HepG2 (cell line): ENCODE measurements around the gene CPPED1. TPM values are rescaled to one million over a fixed set of nuclear protein-coding genes. Genes with fewer than 3 reads are reported as not detected.
A peak's percentile ranks its signal among the peaks of the same experiment; 100 is the strongest.

Experiments
- ARHGAP35 ChIP-seq: sonication (generic); formaldehyde crosslinking; IDR thresholded peaks from 2 replicates; pipeline ENCODE4 v1.9.0; 2022; ENCODE audit warnings: mild to moderate bottlenecking, inconsistent platforms, moderate library complexity, missing genetic modification reagents, borderline replicate concordance
- DNMT3B ChIP-seq: conservative IDR thresholded peaks from 2 replicates; pipeline ENCODE4 v1.6.1; 2016; ENCODE audit warnings: missing biosample characterization, control low read depth
- HNF1B ChIP-seq: sonication (generic); formaldehyde crosslinking; IDR thresholded peaks from 2 replicates; pipeline ENCODE4 v1.5.1; 2020; ENCODE audit warnings: mild to moderate bottlenecking, moderate library complexity, missing genetic modification reagents
- NR2F6 ChIP-seq, 2 experiments: IDR thresholded peaks; 2 replicates each; pipeline ENCODE4 v1.6.1; 2016; ENCODE audit warnings: antibody characterized with exemption in 1 of 2, mild to moderate bottlenecking in 1 of 2
- PBX2 ChIP-seq: IDR thresholded peaks from 2 replicates; pipeline ENCODE4 v1.6.1; 2016; ENCODE audit warnings: control low read depth
- PHF20 ChIP-seq: sonication (generic); formaldehyde crosslinking; IDR thresholded peaks from 2 replicates; pipeline ENCODE4 v1.5.0; 2020; ENCODE audit warnings: mild to moderate bottlenecking, missing genetic modification reagents
- RBM39 ChIP-seq: fragments of 200-400 bp; formaldehyde crosslinking; IDR thresholded peaks from one replicate; pipeline ENCODE4 v1.6.1; 2018; ENCODE audit warnings: antibody characterized with exemption, mild to moderate bottlenecking, low read depth, low read length; ENCODE audit not compliant: poor library complexity, severe bottlenecking
- RXRA ChIP-seq: sonication (generic); formaldehyde crosslinking; IDR thresholded peaks from 2 replicates; pipeline ENCODE4 v1.5.1; 2020; ENCODE audit warnings: missing genetic modification reagents
- SNRNP70 ChIP-seq: fragments of 200-400 bp; formaldehyde crosslinking; IDR thresholded peaks from 2 replicates; pipeline ENCODE4 v1.6.1; 2017; ENCODE audit warnings: mild to moderate bottlenecking, low read depth, low read length, moderate library complexity
- SP1 ChIP-seq, 2 experiments: fragments of 450-650 bp in 1 of 2; sonication (generic) in 1 of 2; formaldehyde crosslinking in 1 of 2; IDR thresholded peaks; 2 replicates each; pipeline versions ENCODE4 v1.4.0 to v1.6.1; 2016 to 2020; ENCODE audit warnings: missing genetic modification reagents in 1 of 2
- TRIM22 ChIP-seq: fragments of 450-650 bp; IDR thresholded peaks from 2 replicates; pipeline ENCODE4 v1.6.1; 2017
- ZNF496 ChIP-seq: sonication (generic); formaldehyde crosslinking; IDR thresholded peaks from 2 replicates; pipeline ENCODE4 v1.8.1; 2023; ENCODE audit warnings: mild to moderate bottlenecking, moderate library complexity, missing genetic modification reagents; ENCODE audit not compliant: insufficient replicate concordance
- ZNF512 ChIP-seq: sonication (generic); formaldehyde crosslinking; IDR thresholded peaks from 2 replicates; pipeline ENCODE4 v1.4.0; 2020; ENCODE audit warnings: mild to moderate bottlenecking, missing genetic modification reagents
- ZNF646 ChIP-seq: sonication (generic); formaldehyde crosslinking; IDR thresholded peaks from 2 replicates; pipeline ENCODE4 v1.9.0; 2021; ENCODE audit warnings: mild to moderate bottlenecking, missing genetic modification reagents
- ZNF761 ChIP-seq: sonication (generic); formaldehyde crosslinking; conservative IDR thresholded peaks from 2 replicates; pipeline ENCODE4 v1.4.0; 2020; ENCODE audit warnings: mild to moderate bottlenecking, missing genetic modification reagents
- ZNF772 ChIP-seq: sonication (generic); formaldehyde crosslinking; IDR thresholded peaks from 2 replicates; pipeline ENCODE4 v1.5.0; 2020; ENCODE audit warnings: mild to moderate bottlenecking, missing genetic modification reagents
- polyA plus RNA-seq, 8 experiments: library from polyadenylated mRNA; depleted of rRNA in 3 of 8; stranded (reverse) in 7 of 8; unstranded in 1 of 8; fragments of >200 nt; fragmentation: Illumina TruSeq in 4 of 8; extraction: Trizol in 4 of 8; gene quantifications; 2 replicates each; pipeline versions ENCODE4 v1.2.1 to v1.2.3, GENCODE V29; 2011 to 2016; ENCODE audit warnings: low read depth in 4 of 8, missing spikeins in 1 of 8, mixed read lengths in 1 of 8; ENCODE audit not compliant: insufficient read depth in 1 of 8
- total RNA-seq, 5 experiments: library from RNA; depleted of rRNA; stranded (reverse); fragments of >200 nt; fragmentation: Illumina TruSeq; extraction: Trizol; gene quantifications; 2 replicates each; pipeline ENCODE4 v1.2.3, GENCODE V29; 2016; ENCODE audit warnings: low read depth in 1 of 5

The CPPED1 gene
- total and polyA plus RNA-seq, 2 of the 13 experiments (the other 11 are each of a cell fraction or from before 2014, with no cell fraction given): 66.6 to 71.3 TPM

GRCh38 chr16:12613992-12614661 lies 189.6 kb downstream of the CPPED1 start (continued):
- TF ChIP-seq ZNF761 (CRISPR knock-in tag) (no peak), TRIM22 (no peak), DNMT3B (CRISPR knock-in tag) (peak; percentile 54; the same call in 1 of the 2 replicates), ZNF496 (no peak), SNRNP70 (no peak), ZNF772 (CRISPR knock-in tag) (no peak), SP1 (IDR thresholded peaks at IDR 0.05) (no peak), SP1 (CRISPR knock-in tag; IDR thresholded peaks at IDR 0.05) (no peak), HNF1B (CRISPR knock-in tag) (no peak), ZNF646 (CRISPR knock-in tag) (no peak), PBX2 (0 out of 2 replicates have a peak, but pooled peaks have one; percentile 6), ARHGAP35 (CRISPR knock-in tag) (no peak), RBM39 (no peak), ZNF512 (no peak), PHF20 (CRISPR knock-in tag) (no peak), NR2F6 (IDR thresholded peaks at IDR 0.05) (no peak), NR2F6 (CRISPR knock-in tag; IDR thresholded peaks at IDR 0.05) (no peak), RXRA (CRISPR knock-in tag) (no peak)
